IMR-90 (cell line): Measurements from ENCODE around the gene MXRA8.

Experiments used
- CEBPB ChIP-seq: IDR thresholded peaks from 2 replicates; pipeline ENCODE4 v1.6.1; 2012; ENCODE audit warnings: low read depth, low read length, improper control_type of control experiment
- CTCF ChIP-seq: conservative IDR thresholded peaks from 2 replicates; pipeline ENCODE4 v1.5.1; 2012; ENCODE audit warnings: mild to moderate bottlenecking, low read depth, low read length, improper control_type of control experiment
- MAFK ChIP-seq: IDR thresholded peaks from 2 replicates; pipeline ENCODE4 v1.6.1; 2012; ENCODE audit warnings: low read depth, low read length, improper control_type of control experiment
- MAZ ChIP-seq: IDR thresholded peaks from 2 replicates; pipeline ENCODE4 v1.6.1; 2012; ENCODE audit warnings: low read depth, mild to moderate bottlenecking, low read length, improper control_type of control experiment, moderate library complexity, borderline replicate concordance
- POLR2A ChIP-seq: IDR thresholded peaks from 2 replicates; pipeline ENCODE4 v1.6.1; 2012; ENCODE audit warnings: mild to moderate bottlenecking, low read depth, low read length
- SMC3 ChIP-seq: fragments of 150-350 bp; IDR thresholded peaks from 2 replicates; pipeline ENCODE4 v1.6.1; 2016; ENCODE audit warnings: low read depth, mild to moderate bottlenecking, antibody characterized with exemption, low read length, moderate library complexity
- TF ChIP-seq, protein P1 (sequence below): fragments of 150-350 bp; IDR thresholded peaks from 2 replicates; pipeline ENCODE4 v1.6.1; 2016; ENCODE audit warnings: low read depth, mild to moderate bottlenecking, low read length, moderate library complexity, borderline replicate concordance

- TF ChIP-seq, protein P1, sequence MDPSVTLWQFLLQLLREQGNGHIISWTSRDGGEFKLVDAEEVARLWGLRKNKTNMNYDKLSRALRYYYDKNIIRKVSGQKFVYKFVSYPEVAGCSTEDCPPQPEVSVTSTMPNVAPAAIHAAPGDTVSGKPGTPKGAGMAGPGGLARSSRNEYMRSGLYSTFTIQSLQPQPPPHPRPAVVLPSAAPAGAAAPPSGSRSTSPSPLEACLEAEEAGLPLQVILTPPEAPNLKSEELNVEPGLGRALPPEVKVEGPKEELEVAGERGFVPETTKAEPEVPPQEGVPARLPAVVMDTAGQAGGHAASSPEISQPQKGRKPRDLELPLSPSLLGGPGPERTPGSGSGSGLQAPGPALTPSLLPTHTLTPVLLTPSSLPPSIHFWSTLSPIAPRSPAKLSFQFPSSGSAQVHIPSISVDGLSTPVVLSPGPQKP = no peak
- TF ChIP-seq MAFK (no peak), CTCF (no peak), SMC3 (no peak), CEBPB (no peak), MAZ (no peak), POLR2A (no peak)
Observed at GRCh38 chr1:1319646-1319941, 38.8 kb downstream of the MXRA8 start.
